ENCODE data around the gene PLTP. TPM values are rescaled to one million over a fixed set of nuclear protein-coding genes. Genes with fewer than 3 reads are reported as not detected.
A peak's percentile ranks its signal among the peaks of the same experiment; 100 is the strongest.

The PLTP gene
- total and polyA plus RNA-seq, 12 donors, result 126 to 1,158 (median 401) TPM

DNA sequence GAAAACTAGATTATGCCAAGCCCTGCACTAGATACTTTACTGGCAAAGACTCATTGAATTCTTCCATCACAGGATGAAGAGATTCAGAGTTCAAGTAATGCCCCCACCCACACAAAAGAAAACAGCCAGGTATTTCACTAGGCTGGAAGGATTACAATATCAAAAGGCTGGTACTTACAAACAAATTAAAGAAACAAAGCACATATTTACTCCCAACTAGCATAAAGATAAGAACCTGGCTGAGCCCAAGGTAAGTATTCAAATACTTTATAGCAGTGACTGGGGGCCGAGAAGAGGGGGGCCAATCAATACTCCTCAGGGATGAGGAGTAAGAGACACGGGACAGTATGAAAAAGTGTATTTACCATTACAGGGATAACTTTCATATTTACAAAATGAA, 58.5 kb downstream of the PLTP start:
- Histone ChIP-seq H3K27ac (no peak overlapping the region), H3K4me3 (no peak overlapping the region), H3K9me3 (replicated peaks in 1 of 3) (no peaks in the 10 kb centered on the region), H3K4me1 (replicated peaks in 1 of 2) (peaks cover 33 to 64% of the 10 kb centered on the region in 2 donors), H3K36me3 (replicated peaks in 1 of 2) (peaks cover 0 to 10% of the 10 kb centered on the region in 2 donors), H3K27me3 (no peaks in the 10 kb centered on the region)
- WGBS, 4 donors, result 74 to 87% (median 83%) methylated on average over 2 of the region's 2 CpGs
- intact Hi-C loops (cut with DNase I), result no loop called here
- no peak for DNase-seq
- TF ChIP-seq, protein P1, sequence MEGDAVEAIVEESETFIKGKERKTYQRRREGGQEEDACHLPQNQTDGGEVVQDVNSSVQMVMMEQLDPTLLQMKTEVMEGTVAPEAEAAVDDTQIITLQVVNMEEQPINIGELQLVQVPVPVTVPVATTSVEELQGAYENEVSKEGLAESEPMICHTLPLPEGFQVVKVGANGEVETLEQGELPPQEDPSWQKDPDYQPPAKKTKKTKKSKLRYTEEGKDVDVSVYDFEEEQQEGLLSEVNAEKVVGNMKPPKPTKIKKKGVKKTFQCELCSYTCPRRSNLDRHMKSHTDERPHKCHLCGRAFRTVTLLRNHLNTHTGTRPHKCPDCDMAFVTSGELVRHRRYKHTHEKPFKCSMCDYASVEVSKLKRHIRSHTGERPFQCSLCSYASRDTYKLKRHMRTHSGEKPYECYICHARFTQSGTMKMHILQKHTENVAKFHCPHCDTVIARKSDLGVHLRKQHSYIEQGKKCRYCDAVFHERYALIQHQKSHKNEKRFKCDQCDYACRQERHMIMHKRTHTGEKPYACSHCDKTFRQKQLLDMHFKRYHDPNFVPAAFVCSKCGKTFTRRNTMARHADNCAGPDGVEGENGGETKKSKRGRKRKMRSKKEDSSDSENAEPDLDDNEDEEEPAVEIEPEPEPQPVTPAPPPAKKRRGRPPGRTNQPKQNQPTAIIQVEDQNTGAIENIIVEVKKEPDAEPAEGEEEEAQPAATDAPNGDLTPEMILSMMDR (IDR thresholded peaks at IDR 0.05), result no peak
- no peak for TF ChIP-seq POLR2A (IDR thresholded peaks at IDR 0.05)

DNA sequence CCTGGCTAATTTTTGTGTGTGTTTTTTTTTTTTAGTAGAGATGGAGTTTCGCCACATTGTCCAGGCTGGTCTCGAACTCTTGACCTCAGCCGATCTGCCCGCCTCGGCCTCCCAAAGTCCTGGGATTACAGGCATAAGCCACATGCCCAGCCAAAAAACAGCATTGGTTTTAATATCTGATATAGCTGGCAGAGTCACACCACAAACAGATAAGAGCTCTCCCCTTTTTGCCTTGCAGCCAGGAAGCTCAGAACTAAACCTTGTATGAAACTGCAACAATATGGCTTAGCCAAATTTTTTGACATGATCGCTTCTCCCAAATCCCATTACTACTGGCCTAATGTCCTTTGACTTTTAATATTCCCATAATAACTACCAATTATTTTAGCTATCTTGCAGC, 59.6 kb downstream of the PLTP start:
- Histone ChIP-seq H3K4me1 (replicated peaks in 1 of 2) (peaks cover 33 to 56% of the 10 kb centered on the region in 2 donors), H3K9me3 (replicated peaks in 1 of 3) (no peaks in the 10 kb centered on the region), H3K36me3 (replicated peaks in 1 of 2) (peaks cover 0 to 19% of the 10 kb centered on the region in 2 donors), H3K27me3 (no peaks in the 10 kb centered on the region), H3K27ac (peak overlapping the region in 1 of 5 donors; percentile 70), H3K4me3 (no peak overlapping the region)
- 90 to 95% (median 93%) methylated on average over 5 to 6 of the region's 6 CpGs for WGBS, 4 donors
- intact Hi-C loops (cut with DNase I), result no loop called here
- TF ChIP-seq POLR2A (IDR thresholded peaks at IDR 0.05), result no peak
- TF ChIP-seq, protein P1 (IDR thresholded peaks at IDR 0.05), result no peak
- DNase-seq, result no peak

DNA sequence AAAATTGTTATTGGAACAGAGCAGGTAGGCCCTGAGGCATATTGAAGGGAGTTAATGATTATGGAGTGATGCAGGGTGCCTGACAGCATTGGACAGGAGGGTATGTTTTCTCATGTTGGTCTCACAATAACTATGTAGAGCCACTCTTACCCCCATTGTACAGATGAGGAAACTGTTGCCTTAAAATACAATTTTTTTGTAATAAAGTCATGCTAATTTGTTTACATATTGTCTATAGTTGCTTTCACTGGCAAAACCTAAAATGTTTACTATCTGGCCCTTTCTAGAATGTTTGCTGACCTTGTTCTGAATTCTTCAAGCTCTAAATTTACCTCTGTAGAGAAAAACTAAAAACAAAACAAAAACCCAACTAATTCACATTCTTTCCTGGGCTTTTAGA, 60.5 kb downstream of the PLTP start:
- Histone ChIP-seq H3K27me3 (no peaks in the 10 kb centered on the region), H3K36me3 (replicated peaks in 1 of 2) (peaks cover 0 to 27% of the 10 kb centered on the region in 2 donors), H3K4me3 (no peak overlapping the region), H3K4me1 (replicated peaks in 1 of 2) (peaks cover 30 to 55% of the 10 kb centered on the region in 2 donors), H3K27ac (peak overlapping the region in 4 of 5 donors; percentile 3 to 70 (median 65)), H3K9me3 (replicated peaks in 1 of 3) (no peaks in the 10 kb centered on the region)
- no peak for DNase-seq
- TF ChIP-seq, protein P1 (IDR thresholded peaks at IDR 0.05), result no peak
- TF ChIP-seq POLR2A (IDR thresholded peaks at IDR 0.05), result no peak
- intact Hi-C loops (cut with DNase I), result no loop called here

DNA sequence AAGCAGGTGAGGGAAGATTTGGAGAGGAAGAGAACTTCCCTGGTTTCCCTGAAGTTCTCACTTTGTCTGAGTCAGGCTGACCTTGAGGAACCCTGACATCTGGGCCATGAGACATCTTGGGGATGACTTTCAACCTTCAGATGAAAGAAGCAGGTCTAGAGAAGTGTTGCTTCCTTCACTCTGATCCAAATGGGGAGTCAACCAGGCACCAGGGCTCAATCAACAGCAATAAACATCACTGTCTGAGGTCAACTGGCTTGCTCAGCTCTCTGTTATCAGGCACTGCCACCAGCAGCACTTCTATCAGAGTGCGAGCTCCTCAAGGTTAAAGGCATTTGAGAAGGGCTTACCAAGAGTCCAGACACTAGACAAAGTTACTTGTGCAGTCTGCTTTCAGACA, 61.0 kb downstream of the PLTP start:
- Histone ChIP-seq H3K36me3 (replicated peaks in 1 of 2) (peaks cover 0 to 33% of the 10 kb centered on the region in 2 donors), H3K4me1 (replicated peaks in 1 of 2) (peaks cover 25 to 49% of the 10 kb centered on the region in 2 donors), H3K27ac (peak overlapping the region; percentile 2 to 70 (median 64)), H3K9me3 (replicated peaks in 1 of 3) (no peaks in the 10 kb centered on the region), H3K27me3 (no peaks in the 10 kb centered on the region), H3K4me3 (no peak overlapping the region)
- peak in 4 of 7 donors; percentile 52 to 65 (median 56) for DNase-seq
- intact Hi-C loops (cut with DNase I), result no loop called here
- no peak for TF ChIP-seq POLR2A (IDR thresholded peaks at IDR 0.05)
- TF ChIP-seq, protein P1 (IDR thresholded peaks at IDR 0.05), result no peak
- WGBS, 4 donors, result 10 to 63% (median 31%) methylated on average over 1 of the region's 1 CpG
